HG02840 (cell line): Measurements from ENCODE around the gene TIFAB.

Source experiments
- ATAC-seq: cut with Tn5 transposase; IDR thresholded peaks from one replicate; pipeline ENCODE4 v1.9.1; 2021; ENCODE audit warnings: mild to moderate bottlenecking, moderate library complexity, moderate number of reproducible peaks; ENCODE audit not compliant: unreplicated experiment, low FRiP score

The TIFAB gene

DNA sequence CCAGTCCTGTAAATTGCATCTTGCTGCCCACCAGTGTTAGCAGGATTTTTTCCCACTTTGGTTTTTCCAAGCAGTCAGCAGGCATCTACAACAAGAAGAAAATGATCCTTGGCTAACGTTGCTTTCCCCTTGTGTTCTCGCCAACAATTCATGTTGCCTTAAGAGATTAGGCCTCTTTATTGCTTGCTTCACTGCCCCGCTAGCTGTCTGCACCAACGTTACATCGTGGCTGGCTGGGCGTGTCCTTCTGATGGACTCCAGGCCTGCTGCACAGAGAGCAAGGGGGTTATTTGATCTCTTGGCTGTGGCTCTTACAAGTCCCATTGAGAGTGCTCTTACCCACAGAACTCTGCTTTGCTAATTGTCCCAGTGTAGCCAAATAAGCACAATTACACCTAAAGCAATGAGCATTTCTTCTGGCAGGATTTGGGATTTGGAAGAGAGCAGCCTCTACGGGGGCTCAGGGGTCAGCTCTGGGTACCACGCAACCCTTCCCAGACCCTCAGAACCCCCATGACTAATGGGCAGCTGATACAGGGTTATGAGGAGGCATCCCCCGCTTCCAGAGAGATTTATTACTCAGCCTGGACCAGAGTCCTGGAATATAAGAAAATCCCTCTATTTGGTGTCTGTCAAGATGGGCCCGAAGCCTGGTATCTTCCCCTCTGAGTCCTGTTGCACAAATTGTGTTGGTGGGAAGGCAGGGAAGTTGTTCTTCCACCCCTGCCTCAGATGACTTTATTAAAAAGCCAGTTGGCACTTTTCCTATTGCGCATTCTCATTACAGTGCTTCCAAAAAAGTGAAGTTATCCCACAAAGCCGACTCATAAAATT, 22.6 kb downstream of the TIFAB start:
- ATAC-seq: no peak

DNA sequence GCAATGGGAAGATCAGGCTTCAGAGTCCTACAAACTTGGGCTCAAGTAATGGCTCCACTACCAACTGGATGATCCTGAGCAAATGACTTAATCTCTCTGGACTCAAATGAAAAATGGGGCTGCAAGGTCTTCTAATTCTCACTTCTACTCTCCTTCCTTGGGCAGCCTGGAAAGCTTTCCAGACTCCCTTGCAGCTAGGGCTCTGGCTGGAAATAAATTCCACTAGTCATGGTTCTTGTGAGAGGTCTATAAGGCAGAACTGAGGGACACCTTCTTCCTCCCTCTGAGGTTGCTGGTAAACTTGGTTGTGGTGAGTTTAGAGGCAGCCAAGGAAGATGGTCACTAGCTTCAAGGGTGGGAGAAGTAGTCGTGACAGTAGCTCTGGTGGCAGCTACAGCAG, 23.6 kb downstream of the TIFAB start:
- ATAC-seq: no peak

DNA sequence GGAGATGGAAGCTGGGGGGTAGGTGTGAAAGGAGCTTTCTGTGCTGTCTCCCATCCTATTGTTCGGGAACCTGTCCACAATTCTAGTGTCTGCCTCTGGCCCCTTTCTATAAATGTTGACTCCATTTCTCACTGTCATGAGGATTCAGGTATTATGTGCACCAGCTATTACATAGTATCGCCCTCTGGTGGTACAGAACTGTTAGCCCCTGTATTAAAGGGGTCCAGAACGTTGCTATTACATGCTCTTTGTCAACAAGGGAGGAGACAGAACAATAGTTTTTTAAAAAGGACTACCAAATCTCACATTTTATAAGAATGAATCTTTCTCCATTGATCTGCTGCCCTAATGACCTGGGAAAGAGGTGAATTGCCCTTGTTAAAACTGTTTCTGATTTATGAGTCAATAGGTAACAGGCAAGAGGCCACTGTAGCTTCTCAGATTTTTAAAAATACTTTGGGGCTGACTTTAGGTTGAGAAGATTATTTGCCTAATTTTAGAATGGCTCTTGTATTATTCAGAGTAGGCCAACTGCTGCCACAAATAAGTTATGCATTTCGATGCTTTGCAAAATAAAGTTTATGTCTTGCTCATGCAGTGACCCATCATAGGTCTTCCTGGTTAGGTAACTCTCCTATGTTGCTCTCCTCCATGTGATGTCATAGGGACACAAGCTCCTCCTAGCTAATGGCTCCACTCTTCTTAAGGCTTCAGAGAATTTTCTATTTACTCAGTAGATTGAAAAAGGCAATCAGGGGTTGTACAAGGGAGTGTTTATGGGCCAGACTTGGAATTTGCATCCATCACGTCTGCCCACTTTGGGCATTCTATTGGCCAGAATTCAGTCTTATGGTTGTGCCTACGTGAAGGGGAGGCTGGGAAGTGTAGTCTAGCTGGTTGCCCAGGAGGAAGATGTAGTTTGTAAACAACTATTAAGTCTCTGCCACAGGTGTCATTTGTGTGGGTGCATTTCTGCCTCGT, 25.8 kb downstream of the TIFAB start:
- ATAC-seq: peak; percentile 74

DNA sequence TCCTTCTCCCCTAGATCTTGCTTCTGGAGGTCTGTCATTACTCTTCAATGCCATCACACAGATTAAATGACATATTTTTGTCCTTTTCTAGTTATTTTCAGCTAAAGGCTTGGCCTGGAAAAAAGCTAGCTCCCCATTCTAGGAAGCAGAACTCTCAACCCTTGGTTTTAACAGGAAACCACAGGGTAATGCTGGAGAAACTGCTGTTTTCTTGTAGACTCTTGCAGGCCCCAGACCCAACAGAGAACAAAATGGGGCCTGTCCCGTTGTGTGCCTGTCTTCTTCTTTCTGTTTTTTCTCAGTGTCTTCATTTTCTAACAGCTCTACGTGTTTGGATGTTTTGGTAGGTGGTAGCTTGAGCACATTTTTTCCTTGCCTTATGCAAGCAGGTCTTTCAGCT, 26.5 kb downstream of the TIFAB start:
- no peak for ATAC-seq

DNA sequence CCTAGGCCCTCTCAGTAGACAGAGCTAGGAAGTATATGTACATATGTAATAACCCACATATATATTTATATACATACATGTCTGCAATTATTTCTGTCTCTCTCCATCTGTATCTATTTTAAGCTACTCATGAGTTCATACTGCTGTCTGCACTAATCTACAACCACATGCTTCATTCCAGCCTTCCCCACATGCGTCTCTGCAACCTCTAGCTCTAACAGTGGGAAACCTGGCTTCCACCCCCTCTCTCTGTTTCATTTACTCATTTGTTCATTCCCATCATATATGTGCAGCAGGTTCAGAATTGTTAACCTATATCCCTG, 28.3 kb downstream of the TIFAB start:
- no peak for ATAC-seq

DNA sequence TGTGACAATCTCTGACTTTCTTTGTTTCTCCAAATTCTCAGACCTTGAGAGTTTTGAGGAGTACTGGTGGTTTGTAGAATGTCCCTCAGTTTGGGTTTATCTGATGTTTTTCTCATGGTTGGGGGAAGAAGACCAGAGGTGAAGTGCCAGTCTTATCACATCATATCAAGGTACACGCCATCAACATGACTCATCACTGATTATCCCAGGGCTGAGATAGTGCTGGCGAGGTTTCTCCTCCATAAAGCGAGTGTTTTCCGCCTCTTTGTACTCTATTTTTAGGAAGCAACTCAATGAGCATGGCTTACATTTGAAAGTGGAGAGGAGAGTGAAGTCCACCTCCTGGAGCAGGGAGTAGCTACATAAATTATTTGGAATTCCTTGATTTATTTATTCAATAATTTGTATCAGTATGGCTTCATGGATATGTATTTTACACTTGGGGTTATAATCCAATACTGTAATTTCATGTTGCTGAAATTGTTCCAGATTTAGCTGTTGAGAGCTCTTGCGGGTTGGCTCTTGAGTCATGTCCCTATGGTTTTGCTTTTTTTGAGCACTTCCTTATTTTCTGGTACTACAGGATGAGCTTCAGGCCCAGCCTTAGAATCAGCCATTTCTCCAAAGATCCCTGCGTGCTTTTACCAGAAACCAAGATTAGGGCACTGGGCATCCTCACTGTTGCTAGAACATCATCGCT, 28.9 kb downstream of the TIFAB start:
- ATAC-seq: no peak

DNA sequence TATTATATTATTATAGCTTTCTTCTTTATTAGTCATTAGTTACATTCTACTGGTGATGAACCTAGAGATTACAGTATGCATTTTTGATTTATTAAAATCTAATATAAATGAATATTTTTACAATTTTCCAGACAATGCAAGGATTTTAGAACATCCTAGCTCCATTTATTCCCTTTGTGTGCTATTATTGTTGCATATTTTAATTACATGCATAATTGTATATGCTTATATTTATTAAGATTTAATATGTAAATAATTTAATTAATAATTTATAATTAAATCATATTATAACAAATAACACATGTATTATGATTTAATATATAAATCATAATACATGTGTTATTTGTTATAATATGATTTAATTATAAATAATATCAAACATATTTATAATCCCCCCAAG, 29.7 kb downstream of the TIFAB start:
- no peak for ATAC-seq

DNA sequence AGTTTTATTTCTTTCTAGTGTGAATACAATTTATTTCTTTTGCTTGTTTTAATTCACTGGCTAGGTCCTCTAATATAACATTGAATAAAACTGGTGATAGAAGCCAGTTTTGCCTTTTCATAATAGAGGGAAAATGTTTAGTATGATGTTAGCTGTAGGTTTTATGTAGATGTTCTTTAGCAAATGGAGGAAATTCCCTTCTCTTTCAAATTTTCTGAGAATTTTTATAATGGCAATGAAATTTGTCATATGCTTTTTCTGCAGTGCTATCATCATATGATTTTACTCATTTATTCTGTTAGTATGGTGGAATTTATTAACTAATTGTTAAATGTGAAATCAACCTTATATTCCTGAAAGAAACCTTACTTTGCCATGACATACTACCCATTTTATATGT, 35.1 kb downstream of the TIFAB start:
- no peak for ATAC-seq

DNA sequence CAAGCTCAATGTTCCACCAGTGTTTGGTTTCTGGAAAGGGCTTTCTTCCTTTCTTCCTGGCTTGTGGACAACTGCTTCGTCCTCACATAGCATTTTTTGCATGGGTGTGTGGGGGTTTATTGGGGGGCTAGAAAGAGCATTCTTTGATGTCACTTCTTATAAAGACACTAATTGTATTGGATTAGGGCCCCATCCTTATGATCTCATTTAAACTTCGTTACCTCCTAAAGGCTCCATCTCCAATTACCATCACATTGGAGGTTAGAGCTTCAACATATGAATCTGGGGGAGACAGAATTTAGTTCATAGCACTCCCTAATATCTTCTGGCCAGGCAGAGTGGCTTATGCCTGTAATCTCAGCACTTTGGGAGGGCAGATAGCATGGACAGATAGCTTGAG, 47.1 kb downstream of the TIFAB start:
- ATAC-seq: no peak

DNA sequence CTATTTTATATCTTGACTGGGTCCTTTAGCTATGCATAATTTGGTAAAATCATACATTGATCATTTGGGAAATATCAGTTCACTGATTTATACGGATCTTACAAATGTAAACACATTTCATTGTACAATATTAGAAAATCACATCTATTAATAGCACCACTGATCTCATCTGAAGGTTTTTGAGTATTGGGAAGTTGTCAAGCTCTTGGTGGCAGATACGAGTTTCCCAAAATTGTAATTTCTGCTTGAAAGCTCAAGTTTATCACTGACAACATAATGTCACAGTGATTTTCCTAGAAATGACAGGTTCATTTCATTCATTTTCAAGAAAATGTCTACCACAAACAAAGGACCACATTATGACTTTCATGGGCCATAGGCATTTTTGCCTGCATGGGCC, 50.1 kb downstream of the TIFAB start:
- no peak for ATAC-seq

DNA sequence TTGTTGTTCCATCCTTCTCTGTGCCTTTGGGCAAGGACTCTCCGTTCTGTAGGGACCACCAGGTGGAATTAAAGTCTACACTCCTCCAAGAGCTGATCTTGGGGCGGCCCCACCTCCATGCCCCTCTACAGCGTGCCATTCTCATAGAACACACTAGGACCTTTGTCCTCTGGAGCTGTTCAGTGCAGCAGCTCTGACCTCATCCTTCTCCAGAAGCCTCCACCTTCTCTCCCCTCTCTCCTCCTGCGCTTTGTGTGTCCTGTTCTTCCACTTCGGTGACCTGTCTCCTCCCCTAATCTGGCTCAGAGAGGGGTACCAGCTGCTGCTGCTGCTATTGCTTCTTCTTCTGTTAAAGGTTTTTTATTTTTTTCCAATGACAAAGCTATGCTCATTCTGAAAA, 51.3 kb downstream of the TIFAB start:
- ATAC-seq: no peak

DNA sequence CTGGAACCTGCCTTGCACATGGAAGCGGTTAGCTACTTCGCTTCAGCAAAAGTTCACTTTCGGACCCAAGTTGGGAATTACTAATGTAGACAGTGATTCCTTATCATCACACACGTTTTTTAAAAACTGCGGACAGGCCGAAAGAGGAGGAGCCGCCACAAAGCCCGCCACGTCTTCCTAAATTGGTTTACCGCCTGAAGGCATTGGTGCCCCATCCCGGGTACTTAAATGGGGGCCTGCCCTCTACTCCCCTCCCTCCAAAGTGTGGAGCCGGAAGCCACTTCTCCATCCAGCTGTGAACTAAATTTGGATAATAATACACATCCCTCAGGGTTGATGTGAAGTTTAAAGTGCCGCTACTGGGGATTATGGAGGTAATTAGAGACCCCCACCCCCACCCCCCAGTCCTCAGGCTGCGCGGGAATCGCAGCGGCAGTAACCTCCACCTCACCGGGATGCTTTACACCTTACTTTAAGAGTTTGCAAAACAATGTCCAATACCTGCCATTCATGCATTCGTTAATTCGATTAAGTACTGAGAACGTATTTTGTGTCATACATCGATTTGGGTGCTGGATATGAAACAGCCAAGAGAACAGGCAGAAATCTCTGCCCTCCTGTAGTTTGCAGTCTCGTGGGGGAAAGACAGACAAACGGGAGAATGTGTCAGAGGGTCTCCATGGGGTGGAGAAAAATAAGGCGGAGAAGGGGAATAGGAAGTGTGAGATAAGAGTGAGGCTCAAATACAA, 52.2 kb downstream of the TIFAB start:
- no peak for ATAC-seq

DNA sequence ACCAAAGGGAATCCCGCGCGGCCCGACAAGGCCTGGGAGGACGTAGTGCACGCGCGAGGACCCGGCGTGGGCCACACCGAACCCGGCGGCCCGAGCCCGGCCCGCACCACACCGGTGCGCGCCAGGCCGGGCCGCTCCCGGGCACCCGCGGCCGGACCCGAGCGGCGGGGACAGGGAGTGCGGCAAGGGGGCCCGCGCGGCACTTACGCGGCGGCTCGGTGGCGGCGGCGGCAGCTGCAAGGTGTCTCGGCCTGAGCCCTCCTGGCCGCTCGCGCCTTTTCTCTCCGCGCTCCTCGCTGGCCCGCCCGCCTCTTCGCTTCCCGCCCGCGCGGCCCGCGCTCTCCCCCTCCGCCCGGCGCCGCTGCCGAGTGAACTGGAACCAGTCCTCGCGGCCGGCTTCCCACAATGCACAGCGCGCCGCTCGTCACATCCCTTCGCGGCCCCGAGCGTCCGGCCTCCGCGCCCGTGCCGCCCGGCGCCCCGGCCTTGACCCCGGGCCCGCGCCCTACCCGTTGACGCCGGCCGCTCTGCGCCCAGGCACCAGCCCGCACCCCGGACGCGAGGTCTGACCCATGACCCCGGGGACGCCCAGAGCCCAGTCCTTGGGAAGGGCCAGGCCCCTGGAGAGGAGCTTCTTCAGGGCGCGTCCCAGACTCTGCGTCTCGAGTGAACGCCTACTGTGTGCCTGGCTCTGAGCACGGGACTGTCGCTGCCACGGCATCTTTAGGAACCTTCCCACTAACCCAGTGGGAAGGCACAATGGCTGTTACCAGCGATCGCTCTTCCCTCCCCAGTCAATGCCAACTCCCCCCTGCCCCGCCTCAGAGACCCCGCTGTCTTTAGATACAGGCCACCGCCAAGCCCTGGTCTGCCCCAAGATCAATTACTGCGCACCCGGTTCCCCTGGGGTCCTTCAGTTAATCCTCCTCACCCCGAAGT, 53.0 kb downstream of the TIFAB start, which contains the start of gene MACROH2A1:
MACROH2A1 (minus strand) TSS at position 377 of the 939 bp plus-strand sequence. CDS start 10,138 bp downstream, outside the sequence.
- ATAC-seq: peak; percentile 84

DNA sequence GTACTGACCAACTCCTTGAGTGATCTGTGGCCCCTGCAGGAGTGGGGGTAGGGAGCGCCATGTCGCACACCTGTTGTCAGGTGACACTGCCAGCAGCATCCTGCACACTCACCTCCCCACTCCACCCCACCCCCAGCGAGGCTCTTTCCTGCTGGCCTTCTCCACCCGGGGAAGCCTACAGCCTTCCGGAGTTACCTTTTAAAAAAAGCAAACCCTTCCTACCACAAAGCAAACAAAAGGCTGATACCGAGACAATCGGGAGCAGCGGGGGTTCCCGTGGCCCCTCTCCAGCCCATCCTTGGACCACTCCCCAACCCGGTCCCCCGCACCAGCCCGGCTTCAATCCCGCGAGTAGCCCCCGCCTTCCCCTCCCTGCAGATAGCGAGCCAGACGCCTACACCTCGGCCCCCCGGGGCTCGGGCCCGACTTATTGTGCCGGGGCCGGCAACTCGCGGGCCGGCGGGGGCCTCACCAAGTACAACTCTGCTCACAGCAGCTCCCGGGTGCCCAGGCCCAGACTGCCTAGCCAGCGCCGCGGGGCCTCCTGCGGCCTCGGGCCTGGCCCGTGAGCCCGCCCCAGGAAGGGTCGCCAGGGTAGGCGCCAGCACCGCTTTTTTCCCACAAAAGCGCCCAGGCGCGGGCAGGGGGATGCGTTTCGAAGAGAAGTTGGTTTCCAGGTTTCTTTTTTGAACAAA, 53.8 kb downstream of the TIFAB start:
- ATAC-seq: peak; percentile 35
